Keratinocyte (primary cell): ENCODE measurements around the gene SPECC1L.

Experiments used
- EZH2 ChIP-seq: IDR thresholded peaks from one replicate; pipeline ENCODE4 v1.6.1; 2012; ENCODE audit warnings: inconsistent platforms, mild to moderate bottlenecking, low read length, moderate library complexity
- TF ChIP-seq, protein P1 (sequence below), 3 experiments: IDR thresholded peaks in 1 of 3; conservative IDR thresholded peaks in 1 of 3; optimal IDR thresholded peaks in 1 of 3; 2 replicates in 2 of 3; 3 replicates in 1 of 3; pipeline versions ENCODE3 to v1.5.1; 2011; ENCODE audit warnings: low read length in 3 of 3, mild to moderate bottlenecking in 3 of 3, moderate library complexity in 2 of 3, control low read depth in 1 of 3, inconsistent platforms in 1 of 3; ENCODE audit not compliant: insufficient read depth in 2 of 3; ENCODE audit errors: extremely low read depth in 1 of 3

DNA sequence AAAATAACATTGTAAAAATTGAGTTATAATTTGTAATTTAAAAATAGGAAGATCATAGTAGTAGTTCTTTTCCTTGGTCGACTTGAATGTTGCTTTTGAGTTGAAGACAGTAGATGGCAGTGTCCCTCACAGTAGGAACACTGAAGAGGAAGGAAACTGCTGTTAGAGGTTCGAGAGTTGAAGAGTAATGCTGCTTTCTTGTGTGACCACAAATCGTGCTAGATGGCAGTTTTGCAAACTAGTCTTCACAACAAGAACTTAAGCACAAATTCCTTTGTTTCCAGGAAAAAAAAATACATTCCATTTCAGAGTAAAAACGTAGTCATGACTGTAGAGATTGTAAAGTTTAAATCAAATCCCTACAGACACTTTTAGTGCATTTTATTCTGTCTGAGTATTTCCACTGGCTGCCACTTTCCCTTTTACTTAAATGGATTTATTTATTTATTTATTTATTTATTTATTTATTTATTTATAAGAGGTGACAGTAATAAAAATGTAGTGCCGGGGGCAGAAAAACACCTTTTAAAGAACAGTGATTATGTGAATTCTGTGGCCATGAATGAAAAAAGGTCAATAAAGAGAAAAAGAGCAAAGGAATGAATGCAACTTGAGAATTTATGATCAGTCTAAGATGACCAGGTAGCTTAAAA, 54.6 kb downstream of the SPECC1L start:
- TF ChIP-seq, protein P1, sequence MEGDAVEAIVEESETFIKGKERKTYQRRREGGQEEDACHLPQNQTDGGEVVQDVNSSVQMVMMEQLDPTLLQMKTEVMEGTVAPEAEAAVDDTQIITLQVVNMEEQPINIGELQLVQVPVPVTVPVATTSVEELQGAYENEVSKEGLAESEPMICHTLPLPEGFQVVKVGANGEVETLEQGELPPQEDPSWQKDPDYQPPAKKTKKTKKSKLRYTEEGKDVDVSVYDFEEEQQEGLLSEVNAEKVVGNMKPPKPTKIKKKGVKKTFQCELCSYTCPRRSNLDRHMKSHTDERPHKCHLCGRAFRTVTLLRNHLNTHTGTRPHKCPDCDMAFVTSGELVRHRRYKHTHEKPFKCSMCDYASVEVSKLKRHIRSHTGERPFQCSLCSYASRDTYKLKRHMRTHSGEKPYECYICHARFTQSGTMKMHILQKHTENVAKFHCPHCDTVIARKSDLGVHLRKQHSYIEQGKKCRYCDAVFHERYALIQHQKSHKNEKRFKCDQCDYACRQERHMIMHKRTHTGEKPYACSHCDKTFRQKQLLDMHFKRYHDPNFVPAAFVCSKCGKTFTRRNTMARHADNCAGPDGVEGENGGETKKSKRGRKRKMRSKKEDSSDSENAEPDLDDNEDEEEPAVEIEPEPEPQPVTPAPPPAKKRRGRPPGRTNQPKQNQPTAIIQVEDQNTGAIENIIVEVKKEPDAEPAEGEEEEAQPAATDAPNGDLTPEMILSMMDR (optimal IDR thresholded peaks at IDR 0.05 in 1 of 3, IDR thresholded peaks at IDR 0.05 in 1 of 3, conservative IDR thresholded peaks at IDR 0.05 in 1 of 3; ENCODE audit: extremely low read depth in 1 of 3, insufficient read depth in 2 of 3, low read length in 3 of 3), result peak; percentile 40 to 51 (median 51)
- TF ChIP-seq EZH2, result no peak
